ENCODE measurements around the gene HAUS8.

DNA sequence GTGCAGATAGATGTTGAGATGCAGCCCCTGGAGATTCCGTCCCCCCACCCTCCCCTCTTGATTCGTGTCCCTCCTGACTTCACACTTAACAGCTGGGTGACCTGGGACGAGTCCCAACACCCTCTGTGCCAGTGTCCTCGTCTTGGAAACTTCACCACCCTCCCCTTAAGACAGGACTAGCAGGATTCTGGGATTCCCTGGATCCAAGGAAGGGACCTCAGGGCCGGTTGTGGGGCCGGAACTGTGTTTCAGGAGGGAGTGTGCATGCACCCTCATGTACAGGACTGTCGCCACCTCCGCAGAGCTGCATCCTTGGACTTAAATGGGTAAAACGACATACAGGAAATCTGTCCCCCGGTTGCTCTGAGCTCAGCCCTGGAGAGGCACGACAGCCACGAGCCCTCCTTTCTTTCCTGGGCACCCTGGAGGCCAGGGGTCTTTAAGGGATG, 1.3 kb upstream of the HAUS8 start:
- TF ChIP-seq, protein P1, sequence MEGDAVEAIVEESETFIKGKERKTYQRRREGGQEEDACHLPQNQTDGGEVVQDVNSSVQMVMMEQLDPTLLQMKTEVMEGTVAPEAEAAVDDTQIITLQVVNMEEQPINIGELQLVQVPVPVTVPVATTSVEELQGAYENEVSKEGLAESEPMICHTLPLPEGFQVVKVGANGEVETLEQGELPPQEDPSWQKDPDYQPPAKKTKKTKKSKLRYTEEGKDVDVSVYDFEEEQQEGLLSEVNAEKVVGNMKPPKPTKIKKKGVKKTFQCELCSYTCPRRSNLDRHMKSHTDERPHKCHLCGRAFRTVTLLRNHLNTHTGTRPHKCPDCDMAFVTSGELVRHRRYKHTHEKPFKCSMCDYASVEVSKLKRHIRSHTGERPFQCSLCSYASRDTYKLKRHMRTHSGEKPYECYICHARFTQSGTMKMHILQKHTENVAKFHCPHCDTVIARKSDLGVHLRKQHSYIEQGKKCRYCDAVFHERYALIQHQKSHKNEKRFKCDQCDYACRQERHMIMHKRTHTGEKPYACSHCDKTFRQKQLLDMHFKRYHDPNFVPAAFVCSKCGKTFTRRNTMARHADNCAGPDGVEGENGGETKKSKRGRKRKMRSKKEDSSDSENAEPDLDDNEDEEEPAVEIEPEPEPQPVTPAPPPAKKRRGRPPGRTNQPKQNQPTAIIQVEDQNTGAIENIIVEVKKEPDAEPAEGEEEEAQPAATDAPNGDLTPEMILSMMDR (conservative IDR thresholded peaks at IDR 0.05; ENCODE audit: low read length) = no peak
- TF ChIP-seq EZH2phosphoT487 (IDR thresholded peaks at IDR 0.05; ENCODE audit: borderline replicate concordance, low read depth, low read length) = no peak
